Astrocyte of the spinal cord (primary cell): ENCODE measurements around the gene SSBP3.
A peak's percentile ranks its signal among the peaks of the same experiment; 100 is the strongest.

Experiments used
- DNase-seq: peaks from one replicate; pipeline ENCODE4 v3.0.0; 2011; ENCODE audit warnings: low read depth, low spot score
- H3K4me3 ChIP-seq: 2 replicates; pipeline ENCODE4 v1.5.1; 2011; ENCODE audit warnings: low read depth, mild to moderate bottlenecking, low read length, moderate library complexity
- in situ Hi-C: cut with HindIII; loops from 2 replicates; pipeline ENCODE4 v1.10.0; 2017; ENCODE audit warnings: low sequenced_read_pairs
- TF ChIP-seq, protein P1 (sequence below): IDR thresholded peaks from 2 replicates; pipeline ENCODE4 v1.5.1; 2012; ENCODE audit warnings: low read depth, mild to moderate bottlenecking, low read length, inconsistent platforms

SSBP3 gene

GRCh38 chr1:54204199-54204598 is 202.0 kb downstream of the SSBP3 start:
- in situ Hi-C loops, result no loop called here
- TF ChIP-seq, protein P1, sequence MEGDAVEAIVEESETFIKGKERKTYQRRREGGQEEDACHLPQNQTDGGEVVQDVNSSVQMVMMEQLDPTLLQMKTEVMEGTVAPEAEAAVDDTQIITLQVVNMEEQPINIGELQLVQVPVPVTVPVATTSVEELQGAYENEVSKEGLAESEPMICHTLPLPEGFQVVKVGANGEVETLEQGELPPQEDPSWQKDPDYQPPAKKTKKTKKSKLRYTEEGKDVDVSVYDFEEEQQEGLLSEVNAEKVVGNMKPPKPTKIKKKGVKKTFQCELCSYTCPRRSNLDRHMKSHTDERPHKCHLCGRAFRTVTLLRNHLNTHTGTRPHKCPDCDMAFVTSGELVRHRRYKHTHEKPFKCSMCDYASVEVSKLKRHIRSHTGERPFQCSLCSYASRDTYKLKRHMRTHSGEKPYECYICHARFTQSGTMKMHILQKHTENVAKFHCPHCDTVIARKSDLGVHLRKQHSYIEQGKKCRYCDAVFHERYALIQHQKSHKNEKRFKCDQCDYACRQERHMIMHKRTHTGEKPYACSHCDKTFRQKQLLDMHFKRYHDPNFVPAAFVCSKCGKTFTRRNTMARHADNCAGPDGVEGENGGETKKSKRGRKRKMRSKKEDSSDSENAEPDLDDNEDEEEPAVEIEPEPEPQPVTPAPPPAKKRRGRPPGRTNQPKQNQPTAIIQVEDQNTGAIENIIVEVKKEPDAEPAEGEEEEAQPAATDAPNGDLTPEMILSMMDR, result no peak
- DNase-seq, result no peak
- H3K4me3 ChIP-seq, result no peak overlapping the region

DNA sequence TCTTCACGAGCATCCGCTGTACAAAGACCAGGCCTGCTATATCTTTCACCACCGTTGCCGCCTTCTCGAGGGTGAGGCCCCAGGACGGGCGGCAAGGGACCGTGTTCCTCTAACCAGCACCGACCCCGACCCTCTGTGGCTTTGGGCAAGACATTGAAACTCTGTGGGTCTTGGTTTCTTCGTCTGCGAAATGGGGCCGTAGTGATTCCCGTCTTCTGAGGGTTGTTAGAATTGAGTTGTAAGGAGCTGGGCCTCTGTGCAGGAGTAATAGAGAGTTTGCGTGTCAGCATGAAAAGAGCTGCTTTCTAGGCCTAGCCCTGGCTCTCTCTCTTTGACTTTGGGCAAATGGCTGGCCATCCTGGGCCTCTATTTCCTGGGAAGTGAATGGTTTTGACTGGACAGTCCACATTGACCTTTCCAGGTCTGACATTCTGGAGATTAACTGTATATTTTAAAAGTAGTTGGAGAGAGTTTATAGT is 205.6 kb downstream of the SSBP3 start:
- in situ Hi-C loops, result no loop called here
- peak overlapping the region; percentile 93 for H3K4me3 ChIP-seq
- no peak for DNase-seq
- TF ChIP-seq, protein P1, result no peak

DNA sequence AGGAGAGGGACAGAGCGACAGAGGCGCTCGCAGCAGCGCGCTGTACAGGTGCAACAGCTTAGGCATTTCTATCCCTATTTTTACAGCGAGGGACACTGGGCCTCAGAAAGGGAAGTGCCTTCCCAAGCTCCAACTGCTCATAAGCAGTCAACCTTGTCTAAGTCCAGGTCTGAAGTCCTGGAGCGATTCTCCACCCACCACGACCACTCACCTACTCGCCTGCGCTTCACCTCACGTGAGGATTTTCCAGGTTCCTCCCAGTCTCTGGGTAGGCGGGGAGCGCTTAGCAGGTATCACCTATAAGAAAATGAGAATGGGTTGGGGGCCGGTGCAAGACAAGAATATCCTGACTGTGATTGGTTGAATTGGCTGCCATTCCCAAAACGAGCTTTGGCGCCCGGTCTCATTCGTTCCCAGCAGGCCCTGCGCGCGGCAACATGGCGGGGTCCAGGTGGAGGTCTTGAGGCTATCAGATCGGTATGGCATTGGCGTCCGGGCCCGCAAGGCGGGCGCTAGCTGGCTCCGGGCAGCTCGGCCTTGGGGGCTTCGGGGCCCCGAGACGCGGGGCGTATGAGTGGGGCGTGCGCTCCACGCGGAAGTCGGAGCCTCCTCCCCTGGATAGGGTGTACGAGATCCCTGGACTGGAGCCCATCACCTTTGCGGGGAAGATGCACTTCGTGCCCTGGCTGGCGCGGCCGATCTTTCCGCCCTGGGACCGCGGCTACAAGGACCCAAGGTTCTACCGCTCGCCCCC is 206.3 kb downstream of the SSBP3 start, which contains the start of the genes CYB5RL and MRPL37:
TSS of gene CYB5RL (minus strand) at position 266 of the 754 bp plus-strand sequence. CDS start 4,414 bp downstream, outside the sequence.
TSS of gene MRPL37 (plus strand) at position 403 of the 754 bp plus-strand sequence. CDS start at position 480, 77 bp downstream.
- in situ Hi-C loops, result no loop called here

GRCh38 chr1:54199151-54199764 is 206.9 kb downstream of the SSBP3 start:
- H3K4me3 ChIP-seq, result peak overlapping the region; percentile 93
- in situ Hi-C loops, result no loop called here
- no peak for DNase-seq
- TF ChIP-seq, protein P1, result no peak

More for the DNA sequence above, 206.3 kb downstream of the SSBP3 start, which contains the start of the genes CYB5RL and MRPL37:
- peak within 1 kb of the TSS; percentile 93 for H3K4me3 ChIP-seq
- TF ChIP-seq, protein P1, result no peak
- DNase-seq, result peak; percentile 97

- no peak for DNase-seq
- TF ChIP-seq, protein P1, result no peak
- in situ Hi-C loops, result no loop called here
- H3K4me3 ChIP-seq, result no peak overlapping the region
Measured at GRCh38 chr1:54193453-54193852, 212.7 kb downstream of the SSBP3 start.

DNA sequence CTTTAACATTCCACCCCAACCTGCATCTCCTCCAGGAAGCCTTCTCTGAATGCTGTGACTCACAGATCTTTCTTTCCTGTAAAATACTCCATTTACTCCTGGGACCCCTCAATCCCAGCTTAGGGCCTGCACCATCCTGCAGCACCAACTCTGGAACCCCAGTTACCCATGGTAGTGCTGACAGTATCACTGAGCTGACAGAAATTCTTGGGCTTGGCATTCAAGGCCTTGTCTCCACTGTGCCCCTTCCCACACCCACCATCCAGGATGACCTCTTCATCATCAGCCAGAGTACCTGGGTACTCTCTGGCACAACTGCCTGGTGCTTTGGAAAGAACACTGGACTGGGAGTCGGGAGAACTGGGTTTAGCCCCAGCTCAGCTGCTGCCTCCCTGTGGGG is 214.7 kb downstream of the SSBP3 start:
- TF ChIP-seq, protein P1, result no peak
- no peak for DNase-seq
- H3K4me3 ChIP-seq, result no peak overlapping the region
- in situ Hi-C loops, result no loop called here
